WTC11 (cell line): ENCODE data around the gene EFCAB8. TPM values are rescaled to one million over a fixed set of nuclear protein-coding genes. Genes with fewer than 3 reads are reported as not detected.

Experiments
- ATAC-seq: fragments of 200-7000 bp; cut with Tn5 transposase; 2 replicates; pipeline ENCODE4 v1.10.0; 2021; ENCODE audit warnings: mild to moderate bottlenecking, moderate library complexity
- CTCF ChIA-PET: fragments of 300-600 bp; sonication (Branson Sonifier 250); formaldehyde crosslinking; loops from one replicate; lab custom pipeline; 2021; ENCODE audit warnings: antibody characterized with exemption; lab: Charles Lee
- POLR2A ChIA-PET: fragments of 350-600 bp; sonication (Branson Sonifier 250); formaldehyde crosslinking; loops from one replicate; lab custom pipeline; 2021; ENCODE audit warnings: antibody characterized with exemption; lab: Charles Lee
- DNase-seq: peaks from one replicate; pipeline ENCODE4 v3.0.0; 2021; ENCODE audit warnings: low spot score
- H3K27ac Mint-ChIP-seq: 2 replicates; pipeline ENCODE4 v1.8.0; 2021; ENCODE audit warnings: mixed read lengths
- H3K27me3 Mint-ChIP-seq: 2 replicates; pipeline ENCODE4 v1.8.0; 2021; ENCODE audit warnings: low read depth, mild to moderate bottlenecking, moderate library complexity, mixed read lengths
- H3K36me3 Mint-ChIP-seq: 2 replicates; pipeline ENCODE4 v1.8.0; 2021; ENCODE audit warnings: mixed read lengths
- H3K4me1 Mint-ChIP-seq: 2 replicates; pipeline ENCODE4 v1.8.0; 2022; ENCODE audit warnings: mixed read lengths
- H3K4me3 Mint-ChIP-seq: 2 replicates; pipeline ENCODE4 v1.8.0; 2021; ENCODE audit warnings: mild to moderate bottlenecking, moderate library complexity, mixed read lengths
- H3K9me3 Mint-ChIP-seq: 2 replicates; pipeline ENCODE4 v1.8.0; 2021; ENCODE audit warnings: mixed read lengths
- ATF1 ChIP-seq: sonication (generic); formaldehyde crosslinking; IDR thresholded peaks from 2 replicates; pipeline ENCODE4 v1.8.1; 2023; ENCODE audit warnings: mild to moderate bottlenecking, moderate library complexity, missing genetic modification reagents
- CBFB ChIP-seq: sonication (generic); formaldehyde crosslinking; IDR thresholded peaks from 2 replicates; pipeline ENCODE4 v1.8.1; 2022; ENCODE audit warnings: mild to moderate bottlenecking, low read depth, missing genetic modification reagents
- CREB1 ChIP-seq: sonication (generic); formaldehyde crosslinking; IDR thresholded peaks from 2 replicates; pipeline ENCODE4 v1.8.0; 2023; ENCODE audit warnings: mild to moderate bottlenecking, missing genetic modification reagents
- EMX1 ChIP-seq: fragments of 250-450 bp; sonication (Bioruptor Pico); IDR thresholded peaks from 2 replicates; pipeline ENCODE4 v1.8.0; 2021; ENCODE audit warnings: mild to moderate bottlenecking
- ETV6 ChIP-seq: sonication (generic); formaldehyde crosslinking; IDR thresholded peaks from 2 replicates; pipeline ENCODE4 v1.8.1; 2022; ENCODE audit warnings: mild to moderate bottlenecking, missing genetic modification reagents
- FOXK1 ChIP-seq: sonication (generic); formaldehyde crosslinking; IDR thresholded peaks from 2 replicates; pipeline ENCODE4 v1.8.0; 2022; ENCODE audit warnings: mild to moderate bottlenecking, moderate library complexity, missing genetic modification reagents
- HMGA2 ChIP-seq: fragments of 250-450 bp; sonication (Bioruptor Pico); IDR thresholded peaks from 2 replicates; pipeline ENCODE4 v1.4.0; 2021; ENCODE audit warnings: mild to moderate bottlenecking, moderate library complexity
- IRF2 ChIP-seq: sonication (generic); formaldehyde crosslinking; IDR thresholded peaks from 2 replicates; pipeline ENCODE4 v1.8.0; 2022; ENCODE audit warnings: low read depth, missing genetic modification reagents, borderline replicate concordance
- MYBL2 ChIP-seq: sonication (generic); formaldehyde crosslinking; IDR thresholded peaks from 2 replicates; pipeline ENCODE4 v1.8.1; 2023; ENCODE audit warnings: mild to moderate bottlenecking, moderate library complexity, missing genetic modification reagents
- NFE2L1 ChIP-seq: sonication (generic); formaldehyde crosslinking; IDR thresholded peaks from 2 replicates; pipeline ENCODE4 v1.8.1; 2023; ENCODE audit warnings: missing genetic modification reagents
- NR2C2 ChIP-seq: sonication (generic); formaldehyde crosslinking; IDR thresholded peaks from 2 replicates; pipeline ENCODE4 v1.8.0; 2022; ENCODE audit warnings: mild to moderate bottlenecking, missing genetic modification reagents
- NR3C1 ChIP-seq: sonication (generic); formaldehyde crosslinking; conservative IDR thresholded peaks from 2 replicates; pipeline ENCODE4 v1.8.1; 2023; ENCODE audit warnings: low read depth, mild to moderate bottlenecking, missing genetic modification reagents
- ZNF263 ChIP-seq: sonication (generic); formaldehyde crosslinking; IDR thresholded peaks from 2 replicates; pipeline ENCODE4 v1.8.1; 2022; ENCODE audit warnings: low read depth, mild to moderate bottlenecking, moderate library complexity, missing genetic modification reagents
- ZNF423 ChIP-seq: fragments of 250-450 bp; sonication (Bioruptor Pico); IDR thresholded peaks from 2 replicates; pipeline ENCODE4 v2.1.2; 2022; ENCODE audit warnings: mild to moderate bottlenecking, moderate library complexity
- ZNF671 ChIP-seq: fragments of 250-450 bp; sonication (Bioruptor Pico); IDR thresholded peaks from 2 replicates; pipeline ENCODE4 v1.8.0; 2021; ENCODE audit warnings: mild to moderate bottlenecking
- total RNA-seq: library from RNA; stranded (reverse); gene quantifications from 3 replicates; pipeline ENCODE4 v1.2.3, GENCODE V29; 2021
- TF ChIP-seq, protein P1 (sequence below): sonication (generic); formaldehyde crosslinking; IDR thresholded peaks from 2 replicates; pipeline ENCODE4 v1.8.0; 2022; ENCODE audit warnings: mild to moderate bottlenecking, missing genetic modification reagents
- TF ChIP-seq, protein P2 (sequence below): sonication (generic); formaldehyde crosslinking; IDR thresholded peaks from 2 replicates; pipeline ENCODE4 v1.8.0; 2023; ENCODE audit warnings: missing genetic modification reagents
- TF ChIP-seq, protein P3 (sequence below): fragments of 250-450 bp; sonication (Bioruptor Pico); IDR thresholded peaks from 2 replicates; pipeline ENCODE4 v1.9.0; 2021; ENCODE audit warnings: moderate library complexity, mild to moderate bottlenecking, inconsistent platforms, borderline replicate concordance
- TF ChIP-seq, protein P4 (sequence below): sonication (generic); formaldehyde crosslinking; IDR thresholded peaks from 2 replicates; pipeline ENCODE4 v1.8.1; 2022; ENCODE audit warnings: mild to moderate bottlenecking, moderate library complexity, missing genetic modification reagents
- TF ChIP-seq, protein P5 (sequence below): sonication (generic); formaldehyde crosslinking; IDR thresholded peaks from 2 replicates; pipeline ENCODE4 v1.8.0; 2022; ENCODE audit warnings: mild to moderate bottlenecking, missing genetic modification reagents
- TF ChIP-seq, protein P6 (sequence below): sonication (generic); formaldehyde crosslinking; IDR thresholded peaks from 2 replicates; pipeline ENCODE4 v1.8.1; 2023; ENCODE audit warnings: mild to moderate bottlenecking, moderate library complexity, missing genetic modification reagents
- TF ChIP-seq, protein P7 (sequence below): sonication (generic); formaldehyde crosslinking; conservative IDR thresholded peaks from 2 replicates; pipeline ENCODE4 v1.8.1; 2022; ENCODE audit warnings: mild to moderate bottlenecking, missing genetic modification reagents
- TF ChIP-seq, protein P8 (sequence below): sonication (generic); formaldehyde crosslinking; IDR thresholded peaks from 2 replicates; pipeline ENCODE4 v1.8.0; 2022; ENCODE audit warnings: mild to moderate bottlenecking, missing genetic modification reagents

Gene EFCAB8
- total RNA-seq, 1 experiment from 2014 or later = 0.17 TPM

DNA sequence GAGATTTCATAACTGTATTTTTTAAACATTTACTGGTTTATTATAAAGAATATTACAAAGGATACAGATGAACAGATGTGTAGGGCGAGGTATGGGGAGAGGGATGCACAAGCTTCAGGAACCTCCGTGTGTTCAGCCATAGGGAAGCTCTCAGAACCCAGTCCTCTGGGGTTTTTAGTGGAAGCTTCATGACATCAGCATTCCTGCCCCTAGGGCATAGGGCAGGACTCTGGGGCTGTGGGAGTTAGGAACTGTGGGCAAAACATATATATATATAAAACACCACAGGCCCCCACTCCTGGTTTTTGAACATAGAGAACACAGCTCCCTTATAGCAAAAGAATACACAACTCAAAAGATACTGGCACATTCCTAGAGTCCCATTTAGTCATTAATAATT, 21.9 kb downstream of the EFCAB8 start (continued):
- TF ChIP-seq, protein P1, sequence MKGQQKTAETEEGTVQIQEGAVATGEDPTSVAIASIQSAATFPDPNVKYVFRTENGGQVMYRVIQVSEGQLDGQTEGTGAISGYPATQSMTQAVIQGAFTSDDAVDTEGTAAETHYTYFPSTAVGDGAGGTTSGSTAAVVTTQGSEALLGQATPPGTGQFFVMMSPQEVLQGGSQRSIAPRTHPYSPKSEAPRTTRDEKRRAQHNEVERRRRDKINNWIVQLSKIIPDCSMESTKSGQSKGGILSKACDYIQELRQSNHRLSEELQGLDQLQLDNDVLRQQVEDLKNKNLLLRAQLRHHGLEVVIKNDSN = no peak
- no peak for TF ChIP-seq ZNF671
- TF ChIP-seq FOXK1 (CRISPR knock-in tag) = no peak
- TF ChIP-seq, all 79 proteins: peak for 0

DNA sequence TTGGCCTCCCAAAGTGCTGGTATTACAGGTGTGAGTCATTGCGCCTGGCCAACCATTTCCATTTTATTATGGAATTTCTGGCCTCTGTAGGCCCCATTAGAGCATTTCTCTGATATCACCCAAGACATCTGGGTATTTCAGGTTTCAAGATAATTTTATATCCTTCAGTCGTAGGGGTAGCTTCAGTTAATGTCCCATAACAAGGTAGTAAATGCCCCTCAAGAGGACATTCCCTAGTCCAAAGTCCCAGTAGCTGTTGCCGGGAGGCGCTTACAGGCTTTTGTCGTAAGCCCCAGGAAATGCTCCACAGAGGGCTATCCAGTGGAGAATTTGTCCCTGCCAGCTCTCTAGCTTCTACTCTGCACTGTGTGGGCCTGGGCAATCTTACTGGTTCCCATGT, 24.4 kb downstream of the EFCAB8 start:
- H3K36me3 Mint-ChIP-seq = no peaks in the 10 kb centered on the region
- H3K4me1 Mint-ChIP-seq = peaks cover 19% of the 10 kb centered on the region
- H3K27me3 Mint-ChIP-seq = no peaks in the 10 kb centered on the region
- no peak overlapping the region for H3K27ac Mint-ChIP-seq
- ChIA-PET POLR2A (no interaction called here), CTCF (interaction anchor here (1.1 kb wide), 1 partner anchor 93 kb away, joined by 3 read pairs; no protein-coding TSS in a partner anchor)
- H3K9me3 Mint-ChIP-seq = no peaks in the 10 kb centered on the region
- ATAC-seq (no peak), DNase-seq (no peak)
- no peak overlapping the region for H3K4me3 Mint-ChIP-seq
- TF ChIP-seq ZNF423 (CRISPR knock-in tag) (no peak), HMGA2 (CRISPR knock-in tag) (no peak), EMX1 (CRISPR knock-in tag) (no peak), ETV6 (CRISPR knock-in tag) (no peak), NR3C1 (CRISPR knock-in tag) (no peak), ZNF263 (CRISPR knock-in tag) (no peak), ATF1 (CRISPR knock-in tag) (no peak), NFE2L1 (no peak), NR2C2 (CRISPR knock-in tag) (no peak), CBFB (CRISPR knock-in tag) (no peak), CREB1 (CRISPR knock-in tag) (no peak), IRF2 (CRISPR knock-in tag) (no peak), MYBL2 (no peak)
- TF ChIP-seq, protein P2, sequence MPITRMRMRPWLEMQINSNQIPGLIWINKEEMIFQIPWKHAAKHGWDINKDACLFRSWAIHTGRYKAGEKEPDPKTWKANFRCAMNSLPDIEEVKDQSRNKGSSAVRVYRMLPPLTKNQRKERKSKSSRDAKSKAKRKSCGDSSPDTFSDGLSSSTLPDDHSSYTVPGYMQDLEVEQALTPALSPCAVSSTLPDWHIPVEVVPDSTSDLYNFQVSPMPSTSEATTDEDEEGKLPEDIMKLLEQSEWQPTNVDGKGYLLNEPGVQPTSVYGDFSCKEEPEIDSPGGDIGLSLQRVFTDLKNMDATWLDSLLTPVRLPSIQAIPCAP = no peak
- TF ChIP-seq, protein P3, sequence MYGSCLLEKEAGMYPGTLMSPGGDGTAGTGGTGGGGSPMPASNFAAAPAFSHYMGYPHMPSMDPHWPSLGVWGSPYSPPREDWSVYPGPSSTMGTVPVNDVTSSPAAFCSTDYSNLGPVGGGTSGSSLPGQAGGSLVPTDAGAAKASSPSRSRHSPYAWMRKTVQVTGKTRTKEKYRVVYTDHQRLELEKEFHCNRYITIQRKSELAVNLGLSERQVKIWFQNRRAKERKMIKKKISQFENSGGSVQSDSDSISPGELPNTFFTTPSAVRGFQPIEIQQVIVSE (CRISPR knock-in tag) = no peak
- TF ChIP-seq, protein P4, sequence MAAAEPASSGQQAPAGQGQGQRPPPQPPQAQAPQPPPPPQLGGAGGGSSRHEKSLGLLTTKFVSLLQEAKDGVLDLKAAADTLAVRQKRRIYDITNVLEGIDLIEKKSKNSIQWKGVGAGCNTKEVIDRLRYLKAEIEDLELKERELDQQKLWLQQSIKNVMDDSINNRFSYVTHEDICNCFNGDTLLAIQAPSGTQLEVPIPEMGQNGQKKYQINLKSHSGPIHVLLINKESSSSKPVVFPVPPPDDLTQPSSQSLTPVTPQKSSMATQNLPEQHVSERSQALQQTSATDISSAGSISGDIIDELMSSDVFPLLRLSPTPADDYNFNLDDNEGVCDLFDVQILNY = no peak
- TF ChIP-seq, protein P5, sequence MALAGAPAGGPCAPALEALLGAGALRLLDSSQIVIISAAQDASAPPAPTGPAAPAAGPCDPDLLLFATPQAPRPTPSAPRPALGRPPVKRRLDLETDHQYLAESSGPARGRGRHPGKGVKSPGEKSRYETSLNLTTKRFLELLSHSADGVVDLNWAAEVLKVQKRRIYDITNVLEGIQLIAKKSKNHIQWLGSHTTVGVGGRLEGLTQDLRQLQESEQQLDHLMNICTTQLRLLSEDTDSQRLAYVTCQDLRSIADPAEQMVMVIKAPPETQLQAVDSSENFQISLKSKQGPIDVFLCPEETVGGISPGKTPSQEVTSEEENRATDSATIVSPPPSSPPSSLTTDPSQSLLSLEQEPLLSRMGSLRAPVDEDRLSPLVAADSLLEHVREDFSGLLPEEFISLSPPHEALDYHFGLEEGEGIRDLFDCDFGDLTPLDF (CRISPR knock-in tag) = no peak
- TF ChIP-seq, protein P6, sequence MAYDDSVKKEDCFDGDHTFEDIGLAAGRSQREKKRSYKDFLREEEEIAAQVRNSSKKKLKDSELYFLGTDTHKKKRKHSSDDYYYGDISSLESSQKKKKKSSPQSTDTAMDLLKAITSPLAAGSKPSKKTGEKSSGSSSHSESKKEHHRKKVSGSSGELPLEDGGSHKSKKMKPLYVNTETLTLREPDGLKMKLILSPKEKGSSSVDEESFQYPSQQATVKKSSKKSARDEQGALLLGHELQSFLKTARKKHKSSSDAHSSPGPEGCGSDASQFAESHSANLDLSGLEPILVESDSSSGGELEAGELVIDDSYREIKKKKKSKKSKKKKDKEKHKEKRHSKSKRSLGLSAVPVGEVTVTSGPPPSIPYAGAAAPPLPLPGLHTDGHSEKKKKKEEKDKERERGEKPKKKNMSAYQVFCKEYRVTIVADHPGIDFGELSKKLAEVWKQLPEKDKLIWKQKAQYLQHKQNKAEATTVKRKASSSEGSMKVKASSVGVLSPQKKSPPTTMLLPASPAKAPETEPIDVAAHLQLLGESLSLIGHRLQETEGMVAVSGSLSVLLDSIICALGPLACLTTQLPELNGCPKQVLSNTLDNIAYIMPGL (CRISPR knock-in tag) = no peak
- TF ChIP-seq, protein P7, sequence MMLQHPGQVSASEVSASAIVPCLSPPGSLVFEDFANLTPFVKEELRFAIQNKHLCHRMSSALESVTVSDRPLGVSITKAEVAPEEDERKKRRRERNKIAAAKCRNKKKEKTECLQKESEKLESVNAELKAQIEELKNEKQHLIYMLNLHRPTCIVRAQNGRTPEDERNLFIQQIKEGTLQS (CRISPR knock-in tag) = no peak
- TF ChIP-seq, protein P8, sequence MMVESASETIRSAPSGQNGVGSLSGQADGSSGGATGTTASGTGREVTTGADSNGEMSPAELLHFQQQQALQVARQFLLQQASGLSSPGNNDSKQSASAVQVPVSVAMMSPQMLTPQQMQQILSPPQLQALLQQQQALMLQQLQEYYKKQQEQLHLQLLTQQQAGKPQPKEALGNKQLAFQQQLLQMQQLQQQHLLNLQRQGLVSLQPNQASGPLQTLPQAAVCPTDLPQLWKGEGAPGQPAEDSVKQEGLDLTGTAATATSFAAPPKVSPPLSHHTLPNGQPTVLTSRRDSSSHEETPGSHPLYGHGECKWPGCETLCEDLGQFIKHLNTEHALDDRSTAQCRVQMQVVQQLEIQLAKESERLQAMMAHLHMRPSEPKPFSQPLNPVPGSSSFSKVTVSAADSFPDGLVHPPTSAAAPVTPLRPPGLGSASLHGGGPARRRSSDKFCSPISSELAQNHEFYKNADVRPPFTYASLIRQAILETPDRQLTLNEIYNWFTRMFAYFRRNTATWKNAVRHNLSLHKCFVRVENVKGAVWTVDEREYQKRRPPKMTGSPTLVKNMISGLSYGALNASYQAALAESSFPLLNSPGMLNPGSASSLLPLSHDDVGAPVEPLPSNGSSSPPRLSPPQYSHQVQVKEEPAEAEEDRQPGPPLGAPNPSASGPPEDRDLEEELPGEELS (CRISPR knock-in tag) = no peak
